HepG2 (cell line): ENCODE results near the gene CMTM2. TPM values are rescaled to one million over a fixed set of nuclear protein-coding genes. Genes with fewer than 3 reads are reported as not detected.

ENCODE experiments used
- ATAD3A ChIP-seq: sonication (generic); formaldehyde crosslinking; IDR thresholded peaks from 2 replicates; pipeline ENCODE4 v1.4.0; 2020; ENCODE audit warnings: missing genetic modification reagents
- DRAP1 ChIP-seq: IDR thresholded peaks from 2 replicates; pipeline ENCODE4 v1.6.1; 2016; ENCODE audit warnings: missing genetic modification reagents, missing compliant biosample characterization
- FOXK2 ChIP-seq: fragments of 450-650 bp; IDR thresholded peaks from 2 replicates; pipeline ENCODE4 v1.6.1; 2016
- HBP1 ChIP-seq: IDR thresholded peaks from 2 replicates; pipeline ENCODE4 v1.6.1; 2016; ENCODE audit warnings: low read depth, control low read depth
- HOXA3 ChIP-seq: sonication (generic); formaldehyde crosslinking; IDR thresholded peaks from 2 replicates; pipeline ENCODE4 v1.5.0; 2020; ENCODE audit warnings: missing genetic modification reagents
- IKZF4 ChIP-seq: sonication (generic); formaldehyde crosslinking; IDR thresholded peaks from 2 replicates; pipeline ENCODE4 v1.5.1; 2020; ENCODE audit warnings: borderline replicate concordance, mild to moderate bottlenecking, low read depth, missing genetic modification reagents; ENCODE audit errors: not compliant biosample characterization
- KDM5B ChIP-seq: sonication (generic); formaldehyde crosslinking; IDR thresholded peaks from 2 replicates; pipeline ENCODE4 v1.4.0; 2020; ENCODE audit warnings: missing genetic modification reagents, mild to moderate bottlenecking, borderline replicate concordance
- KLF15 ChIP-seq: sonication (generic); formaldehyde crosslinking; IDR thresholded peaks from 2 replicates; pipeline ENCODE4 v1.8.1; 2023; ENCODE audit warnings: borderline replicate concordance, mild to moderate bottlenecking, inconsistent platforms, missing genetic modification reagents, mixed read lengths
- KLF9 ChIP-seq: IDR thresholded peaks from 2 replicates; pipeline ENCODE4 v1.6.1; 2016; ENCODE audit warnings: low read depth
- MED13 ChIP-seq: sonication (generic); formaldehyde crosslinking; IDR thresholded peaks from 2 replicates; pipeline ENCODE4 v1.5.0; 2020; ENCODE audit warnings: missing genetic modification reagents
- MED8 ChIP-seq: sonication (generic); formaldehyde crosslinking; IDR thresholded peaks from 2 replicates; pipeline ENCODE4 v1.8.1; 2023; ENCODE audit warnings: mild to moderate bottlenecking, missing genetic modification reagents; ENCODE audit not compliant: insufficient replicate concordance
- MEIS2 ChIP-seq: sonication (generic); formaldehyde crosslinking; IDR thresholded peaks from 2 replicates; pipeline ENCODE4 v1.9.0; 2021; ENCODE audit warnings: mild to moderate bottlenecking, missing genetic modification reagents
- MIER2 ChIP-seq: IDR thresholded peaks from 2 replicates; pipeline ENCODE4 v1.6.1; 2016; ENCODE audit warnings: missing biosample characterization, missing genetic modification reagents
- NFKB2 ChIP-seq: sonication (generic); formaldehyde crosslinking; IDR thresholded peaks from 2 replicates; pipeline ENCODE4 v1.4.0; 2020; ENCODE audit warnings: missing genetic modification reagents, borderline replicate concordance
- NR2F2 ChIP-seq: IDR thresholded peaks from 2 replicates; pipeline ENCODE4 v1.6.1; 2012; ENCODE audit warnings: low read depth, inconsistent platforms, borderline replicate concordance
- PHF20 ChIP-seq: sonication (generic); formaldehyde crosslinking; IDR thresholded peaks from 2 replicates; pipeline ENCODE4 v1.5.0; 2020; ENCODE audit warnings: mild to moderate bottlenecking, missing genetic modification reagents
- RBM22 ChIP-seq: fragments of 200-400 bp; formaldehyde crosslinking; optimal IDR thresholded peaks from 2 replicates; pipeline ENCODE3; 2017; ENCODE audit warnings: mild to moderate bottlenecking, low read length, moderate library complexity
- RNF2 ChIP-seq: fragments of 450-650 bp; conservative IDR thresholded peaks from 2 replicates; pipeline ENCODE4 v1.6.1; 2016; ENCODE audit warnings: low read depth
- SOX13 ChIP-seq, 3 experiments: fragments of 450-650 bp in 1 of 3; sonication (generic) in 1 of 3; formaldehyde crosslinking in 1 of 3; IDR thresholded peaks in 2 of 3; conservative IDR thresholded peaks in 1 of 3; 2 replicates each; pipeline versions ENCODE4 v1.5.0 to v1.6.1; 2016 to 2020; ENCODE audit warnings: antibody characterized with exemption in 1 of 3, mild to moderate bottlenecking in 1 of 3, missing compliant biosample characterization in 1 of 3, missing genetic modification reagents in 1 of 3, moderate library complexity in 1 of 3
- SP2 ChIP-seq: sonication (generic); formaldehyde crosslinking; IDR thresholded peaks from 2 replicates; pipeline ENCODE4 v1.5.1; 2020; ENCODE audit warnings: mild to moderate bottlenecking, missing genetic modification reagents
- SRY ChIP-seq: sonication (generic); formaldehyde crosslinking; IDR thresholded peaks from 2 replicates; pipeline ENCODE4 v1.8.0; 2022; ENCODE audit warnings: mild to moderate bottlenecking, missing genetic modification reagents
- TCF7L2 ChIP-seq: IDR thresholded peaks from 2 replicates; pipeline ENCODE4 v1.6.1; 2011; ENCODE audit warnings: mild to moderate bottlenecking, low read depth, low read length, moderate library complexity
- TOPORS ChIP-seq: sonication (generic); formaldehyde crosslinking; IDR thresholded peaks from 2 replicates; pipeline ENCODE4 v1.8.0; 2023; ENCODE audit warnings: mild to moderate bottlenecking, missing genetic modification reagents
- TP53 ChIP-seq: sonication (generic); formaldehyde crosslinking; conservative IDR thresholded peaks from 2 replicates; pipeline ENCODE4 v1.4.0; 2020; ENCODE audit warnings: missing genetic modification reagents
- ZGPAT ChIP-seq: IDR thresholded peaks from 2 replicates; pipeline ENCODE4 v1.6.1; 2016; ENCODE audit warnings: mild to moderate bottlenecking
- ZMYM4 ChIP-seq: sonication (generic); formaldehyde crosslinking; IDR thresholded peaks from 2 replicates; pipeline ENCODE4 v1.8.1; 2023; ENCODE audit warnings: mild to moderate bottlenecking, missing genetic modification reagents
- ZNF251 ChIP-seq: sonication (generic); formaldehyde crosslinking; IDR thresholded peaks from 2 replicates; pipeline ENCODE4 v1.9.0; 2021; ENCODE audit warnings: mild to moderate bottlenecking, missing genetic modification reagents
- ZNF598 ChIP-seq: sonication (generic); formaldehyde crosslinking; IDR thresholded peaks from 2 replicates; pipeline ENCODE4 v1.5.1; 2020; ENCODE audit warnings: mild to moderate bottlenecking, missing genetic modification reagents, borderline replicate concordance
- ZNF780A ChIP-seq: sonication (generic); formaldehyde crosslinking; IDR thresholded peaks from 2 replicates; pipeline ENCODE4 v1.8.0; 2022; ENCODE audit warnings: mild to moderate bottlenecking, missing genetic modification reagents, moderate library complexity
- polyA plus RNA-seq, 8 experiments: library from polyadenylated mRNA; depleted of rRNA in 3 of 8; stranded (reverse) in 7 of 8; unstranded in 1 of 8; fragments of >200 nt; fragmentation: Illumina TruSeq in 4 of 8; extraction: Trizol in 4 of 8; gene quantifications; 2 replicates each; pipeline versions ENCODE4 v1.2.1 to v1.2.3, GENCODE V29; 2011 to 2016; ENCODE audit warnings: low read depth in 4 of 8, missing spikeins in 1 of 8, mixed read lengths in 1 of 8; ENCODE audit not compliant: insufficient read depth in 1 of 8
- total RNA-seq, 5 experiments: library from RNA; depleted of rRNA; stranded (reverse); fragments of >200 nt; fragmentation: Illumina TruSeq; extraction: Trizol; gene quantifications; 2 replicates each; pipeline ENCODE4 v1.2.3, GENCODE V29; 2016; ENCODE audit warnings: low read depth in 1 of 5

CMTM2 gene
- total and polyA plus RNA-seq, 2 of the 13 experiments (the other 11 are each of a cell fraction or from before 2014, with no cell fraction given) = not detected

- TF ChIP-seq KLF15 (CRISPR knock-in tag) (no peak), IKZF4 (CRISPR knock-in tag) (no peak), SRY (CRISPR knock-in tag) (peak; percentile 71; the same call in 1 of the 2 replicates), MIER2 (CRISPR knock-in tag) (no peak), MED13 (no peak), FOXK2 (no peak), TCF7L2 (no peak), ZNF780A (CRISPR knock-in tag) (no peak; the same call in 1 of the 2 replicates), ZMYM4 (CRISPR knock-in tag) (peak; percentile 83; the same call in 1 of the 2 replicates), SP2 (CRISPR knock-in tag) (peak; percentile 65), ZGPAT (peak; percentile 84; the same call in 1 of the 2 replicates), NR2F2 (peak; percentile 57; the same call in 1 of the 2 replicates), MEIS2 (CRISPR knock-in tag) (peak; percentile 59; the same call in 1 of the 2 replicates), SOX13 (IDR thresholded peaks at IDR 0.05) (no peak), SOX13 (CRISPR knock-in tag; conservative IDR thresholded peaks at IDR 0.05 in 1 of 2, IDR thresholded peaks at IDR 0.05 in 1 of 2) (no peak; a peak in 1 of 4 replicates), NFKB2 (CRISPR knock-in tag) (peak; percentile 45; the same call in 1 of the 2 replicates), ATAD3A (CRISPR knock-in tag) (no peak), HOXA3 (CRISPR knock-in tag) (peak; percentile 72; the same call in 1 of the 2 replicates), TOPORS (no peak), DRAP1 (no peak), RBM22 (no peak), PHF20 (CRISPR knock-in tag) (peak; percentile 75; the same call in 1 of the 2 replicates), RNF2 (no peak), KLF9 (CRISPR knock-in tag) (no peak), ZNF251 (CRISPR knock-in tag) (no peak), TP53 (CRISPR knock-in tag) (no peak), KDM5B (peak; percentile 92), ZNF598 (CRISPR knock-in tag) (no peak), MED8 (CRISPR knock-in tag) (no peak), HBP1 (peak; percentile 56; the same call in 1 of the 2 replicates)
These were observed 29.8 kb upstream of the CMTM2 start, which contains the start of gene TK2 (continued) for GRCh38 chr16:66549284-66550131.
